Upper lobe of left lung (tissue), 6 donors: ENCODE data around the gene SMCHD1. TPM values are rescaled to one million over a fixed set of nuclear protein-coding genes. Genes with fewer than 3 reads are reported as not detected.

Source experiments
- ATAC-seq, 2 donors: fragments of 200-7000 bp; cut with Tn5 transposase; one replicate each; pipeline ENCODE4 v1.9.1; 2022; ENCODE audit warnings: mild to moderate bottlenecking in 2 of 2, moderate library complexity in 2 of 2; ENCODE audit not compliant: low FRiP score in 2 of 2
- DNase-seq, 2 donors: peaks; one replicate each; pipeline ENCODE4 v3.0.0-alpha.2; 2019 to 2020
- H3K27ac ChIP-seq, 4 donors: fragments of 200-600 bp; sonication (generic); one replicate each; pipeline ENCODE4 v1.5.1; 2016 to 2019
- H3K27me3 ChIP-seq, 4 donors: fragments of 200-600 bp; sonication (generic); one replicate each; pipeline ENCODE4 v1.5.1; 2017 to 2019
- H3K36me3 ChIP-seq, 4 donors: fragments of 200-600 bp; sonication (generic); one replicate each; pipeline ENCODE4 v1.5.1; 2016 to 2019
- H3K4me1 ChIP-seq, 4 donors: fragments of 200-600 bp; sonication (generic); one replicate each; pipeline ENCODE4 v1.5.1; 2018 to 2019
- H3K4me3 ChIP-seq, 4 donors: fragments of 200-600 bp; sonication (generic); one replicate each; pipeline ENCODE4 v1.5.1; 2017 to 2019; ENCODE audit warnings: mild to moderate bottlenecking in 2 of 4, moderate library complexity in 1 of 4
- H3K9me3 ChIP-seq, 4 donors: fragments of 200-600 bp; sonication (generic); one replicate each; pipeline ENCODE4 v1.5.1; 2018 to 2019
- CTCF ChIP-seq, 6 experiments: fragments of 450-650 bp in 4 of 6; fragments of 200-600 bp in 2 of 6; sonication (generic) in 2 of 6; IDR thresholded peaks; one replicate each; pipeline ENCODE4 v1.5.1; 2016 to 2019; ENCODE audit warnings: antibody characterized with exemption in 6 of 6
- EP300 ChIP-seq, 4 donors: sonication (generic); formaldehyde crosslinking; IDR thresholded peaks; one replicate each; pipeline ENCODE4 v1.5.1; 2017; ENCODE audit warnings: antibody characterized with exemption in 4 of 4, control low read depth in 2 of 4
- POLR2A ChIP-seq, 4 donors: fragments of 450-650 bp; IDR thresholded peaks; one replicate each; pipeline ENCODE4 v1.5.1; 2016 to 2017; ENCODE audit warnings: antibody characterized with exemption in 4 of 4, mild to moderate bottlenecking in 2 of 4
- POLR2AphosphoS5 ChIP-seq, 2 donors: sonication (generic); formaldehyde crosslinking; IDR thresholded peaks; one replicate each; pipeline ENCODE4 v1.5.1; 2017; ENCODE audit warnings: antibody characterized with exemption in 2 of 2
- WGBS, 2 donors: methylation state at CpG; one replicate each; pipeline ENCODE4 v1.1.5; 2017 to 2018; 5-methylcytosine and 5-hydroxymethylcytosine counted together
- total RNA-seq, 6 donors: library from RNA; depleted of rRNA in 4 of 6; stranded (reverse); fragments of >200 nt in 4 of 6; gene quantifications; one replicate each; pipeline versions ENCODE4 v1.1.0 to v1.2.1, GENCODE V29; 2016 to 2021
- donor health status: DM: no; HTN: no; CAD: no; lungs with moderate emphysema.
- donor health status: DM: no; HTN: yes; CAD: no; lungs with severe emphysema.

The SMCHD1 gene
- total RNA-seq, 6 donors from 2014 or later = 39.2 to 157 (median 58.9) TPM

GRCh38 chr18:2821695-2822094, 166.2 kb downstream of the SMCHD1 start:
- Histone ChIP-seq H3K36me3 (no peaks in the 10 kb centered on the region), H3K27ac (no peak overlapping the region), H3K4me1 (no peaks in the 10 kb centered on the region), H3K9me3 (no peaks in the 10 kb centered on the region), H3K27me3 (no peaks in the 10 kb centered on the region), H3K4me3 (no peak overlapping the region)
- DNase-seq = no peak
- TF ChIP-seq CTCF (IDR thresholded peaks at IDR 0.05) = no peak
- TF ChIP-seq POLR2AphosphoS5 (IDR thresholded peaks at IDR 0.05) = no peak
- no peak for TF ChIP-seq EP300 (IDR thresholded peaks at IDR 0.05)
- no peak for TF ChIP-seq POLR2A (IDR thresholded peaks at IDR 0.05)
- WGBS, 2 donors = 96% methylated on average over 2 of the region's 2 CpGs
- no peak for ATAC-seq

- Histone ChIP-seq H3K36me3 (no peaks in the 10 kb centered on the region), H3K4me1 (no peaks in the 10 kb centered on the region), H3K27ac (no peak overlapping the region), H3K9me3 (no peaks in the 10 kb centered on the region), H3K4me3 (no peak overlapping the region), H3K27me3 (no peaks in the 10 kb centered on the region)
- TF ChIP-seq CTCF (IDR thresholded peaks at IDR 0.05) (no peak), POLR2AphosphoS5 (IDR thresholded peaks at IDR 0.05) (no peak), POLR2A (IDR thresholded peaks at IDR 0.05) (no peak), EP300 (IDR thresholded peaks at IDR 0.05) (no peak)
- ATAC-seq (no peak), DNase-seq (no peak)
- WGBS, 2 donors = 84% methylated on average over 6 of the region's 6 CpGs
Measured at GRCh38 chr18:2822213-2822921, 166.8 kb downstream of the SMCHD1 start.

GRCh38 chr18:2823202-2823601, 167.7 kb downstream of the SMCHD1 start:
- Histone ChIP-seq H3K36me3 (no peaks in the 10 kb centered on the region), H3K4me1 (no peaks in the 10 kb centered on the region), H3K27ac (no peak overlapping the region), H3K9me3 (no peaks in the 10 kb centered on the region), H3K4me3 (no peak overlapping the region), H3K27me3 (no peaks in the 10 kb centered on the region)
- DNase-seq (no peak), ATAC-seq (no peak)
- TF ChIP-seq EP300 (IDR thresholded peaks at IDR 0.05) (no peak), POLR2A (IDR thresholded peaks at IDR 0.05) (no peak), CTCF (IDR thresholded peaks at IDR 0.05) (no peak), POLR2AphosphoS5 (IDR thresholded peaks at IDR 0.05) (no peak)
- WGBS, 2 donors = 0 to 79% methylated on average over 2 of the region's 2 CpGs

GRCh38 chr18:2823966-2824365, 168.4 kb downstream of the SMCHD1 start:
- Histone ChIP-seq H3K36me3 (no peaks in the 10 kb centered on the region), H3K4me1 (no peaks in the 10 kb centered on the region), H3K4me3 (no peak overlapping the region), H3K27ac (no peak overlapping the region), H3K27me3 (no peaks in the 10 kb centered on the region), H3K9me3 (no peaks in the 10 kb centered on the region)
- DNase-seq = no peak
- TF ChIP-seq EP300 (IDR thresholded peaks at IDR 0.05) (no peak), POLR2A (IDR thresholded peaks at IDR 0.05) (no peak), CTCF (IDR thresholded peaks at IDR 0.05) (no peak), POLR2AphosphoS5 (IDR thresholded peaks at IDR 0.05) (no peak)
- WGBS, 2 donors = 97 to 100% methylated on average over 2 of the region's 2 CpGs
- no peak for ATAC-seq

GRCh38 chr18:2824865-2825264, 169.3 kb downstream of the SMCHD1 start:
- H3K36me3 ChIP-seq = no peaks in the 10 kb centered on the region
- no peak overlapping the region for H3K27ac ChIP-seq
- ATAC-seq (no peak), DNase-seq (no peak)
- 82 to 84% methylated on average over 5 of the region's 5 CpGs for WGBS, 2 donors
- TF ChIP-seq EP300 (IDR thresholded peaks at IDR 0.05) = no peak
- TF ChIP-seq POLR2AphosphoS5 (IDR thresholded peaks at IDR 0.05) = no peak
- TF ChIP-seq POLR2A (IDR thresholded peaks at IDR 0.05) = no peak
- no peak for TF ChIP-seq CTCF (IDR thresholded peaks at IDR 0.05)
- no peak overlapping the region for H3K4me3 ChIP-seq
- H3K4me1 ChIP-seq = no peaks in the 10 kb centered on the region
- H3K27me3 ChIP-seq = no peaks in the 10 kb centered on the region
- no peaks in the 10 kb centered on the region for H3K9me3 ChIP-seq
